Naive B cell (primary cell): Measurements from ENCODE around the gene RAP2B. TPM values are rescaled to one million over a fixed set of nuclear protein-coding genes. Genes with fewer than 3 reads are reported as not detected.

ENCODE experiments used
- ATAC-seq, 2 donors: fragments of 150-1000 bp; cut with Tn5 transposase; 2 replicates each; pipeline ENCODE4 v1.10.0; 2021; ENCODE audit warnings: low read depth in 2 of 2, mild to moderate bottlenecking in 2 of 2, moderate library complexity in 2 of 2
- DNase-seq: peaks from one replicate; pipeline ENCODE4 v3.0.0; 2022
- H3K27ac Mint-ChIP-seq, 6 donors: one replicate each; pipeline ENCODE4 v1.8.0; 2020 to 2022; ENCODE audit warnings: mild to moderate bottlenecking in 6 of 6, mixed read lengths in 6 of 6, moderate library complexity in 5 of 6, inconsistent platforms in 2 of 6
- H3K27me3 Mint-ChIP-seq, 3 donors: one replicate each; pipeline ENCODE4 v1.8.0; 2021 to 2022; ENCODE audit warnings: mixed read lengths in 3 of 3, mild to moderate bottlenecking in 1 of 3
- H3K36me3 Mint-ChIP-seq, 2 donors: one replicate each; pipeline ENCODE4 v1.8.0; 2020 to 2022; ENCODE audit warnings: mixed read lengths in 2 of 2, inconsistent platforms in 1 of 2, mild to moderate bottlenecking in 1 of 2
- H3K4me1 Mint-ChIP-seq, 3 donors: one replicate each; pipeline ENCODE4 v1.8.0; 2020 to 2022; ENCODE audit warnings: mixed read lengths in 3 of 3, inconsistent platforms in 1 of 3, mild to moderate bottlenecking in 1 of 3, moderate library complexity in 1 of 3
- H3K4me3 Mint-ChIP-seq, 8 donors: one replicate each; pipeline ENCODE4 v1.8.0; 2020 to 2022; ENCODE audit warnings: mild to moderate bottlenecking in 8 of 8, mixed read lengths in 8 of 8, moderate library complexity in 8 of 8, inconsistent platforms in 2 of 8
- H3K9me3 Mint-ChIP-seq, 7 donors: one replicate each; pipeline ENCODE4 v1.8.0; 2020 to 2022; ENCODE audit warnings: mixed read lengths in 7 of 7, mild to moderate bottlenecking in 5 of 7, inconsistent platforms in 2 of 7, moderate library complexity in 1 of 7
- polyA plus RNA-seq, 6 donors: library from polyadenylated mRNA; unstranded; fragments of 300-500 nt; fragmentation: Illumina TruSeq; gene quantifications; one replicate each; pipeline ENCODE4 v1.2.3, GENCODE V29; 2021; ENCODE audit warnings: low read depth in 6 of 6

Gene RAP2B
- polyA plus RNA-seq, 6 donors from 2014 or later = 5.4 to 9.3 (median 7.5) TPM

DNA sequence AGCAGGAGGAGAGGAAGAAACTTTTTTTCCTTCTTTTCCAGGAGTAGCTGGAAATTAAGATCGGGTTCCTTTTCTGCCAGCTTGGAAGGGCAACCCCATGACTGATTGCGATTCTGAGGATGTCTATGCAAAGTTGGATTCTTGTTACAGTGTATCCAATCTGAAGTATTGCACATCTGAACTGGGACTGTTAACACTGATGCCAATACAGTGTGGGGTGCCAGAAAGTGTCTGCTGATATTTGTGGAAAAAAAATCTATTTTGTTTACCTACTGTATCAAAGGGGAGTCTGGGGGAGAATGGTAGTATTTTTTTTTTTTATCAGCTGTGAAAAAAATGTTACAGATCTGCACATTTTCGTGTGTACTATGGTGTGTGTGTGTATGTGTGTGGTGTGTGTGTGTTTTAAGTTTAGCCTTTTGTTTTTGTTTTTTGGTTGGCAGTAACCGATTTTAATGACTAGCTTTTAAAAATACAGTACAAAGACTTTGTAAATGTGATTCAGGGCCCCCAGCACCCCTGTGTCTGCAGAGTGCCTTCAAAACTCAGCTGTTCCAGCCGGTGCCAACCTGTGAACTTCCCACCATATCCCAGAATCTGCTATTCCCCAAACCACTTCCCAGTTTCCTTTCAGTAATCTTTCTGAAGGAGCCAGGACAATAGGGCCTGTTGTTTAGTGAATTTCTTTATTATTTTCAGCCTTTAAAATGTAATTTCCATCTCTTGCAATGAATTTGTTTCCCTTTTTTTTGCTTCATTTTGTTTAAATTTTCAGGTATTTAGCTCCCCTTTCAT, 1.9 kb downstream of the RAP2B start:
- Mint-ChIP-seq H3K27me3 (no peaks in the 10 kb centered on the region), H3K27ac (peak overlapping the region in 3 of 6 donors; percentile 63 to 96 (median 87)), H3K4me1 (peaks cover 47 to 54% (median 52%) of the 10 kb centered on the region in 3 donors), H3K4me3 (peak overlapping the region; percentile 53 to 100 (median 96)), H3K36me3 (no peaks in the 10 kb centered on the region), H3K9me3 (no peaks in the 10 kb centered on the region)
- no peak for ATAC-seq
- no peak for DNase-seq

DNA sequence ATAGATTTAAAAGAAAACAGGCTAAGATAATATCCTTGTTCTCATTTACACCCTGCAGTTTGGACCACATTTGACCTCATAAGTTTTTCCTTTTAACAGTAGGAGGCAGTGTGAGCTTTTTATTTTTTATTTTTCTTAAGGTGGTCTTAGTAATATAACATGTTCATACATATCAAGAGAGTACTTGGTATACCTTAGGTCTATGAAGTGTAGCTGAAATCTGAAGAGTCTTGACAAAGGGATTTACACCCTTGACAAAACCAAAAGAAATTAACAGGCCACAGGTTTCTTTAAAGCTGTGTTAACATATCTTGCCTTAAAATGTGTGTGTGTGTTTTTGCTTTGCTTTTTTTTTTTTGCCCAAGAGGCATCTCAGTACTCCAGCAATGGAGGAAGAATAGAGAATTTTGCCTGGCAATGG, 3.2 kb downstream of the RAP2B start:
- DNase-seq (peak; percentile 25), ATAC-seq (no peak)
- H3K27me3 Mint-ChIP-seq = no peaks in the 10 kb centered on the region
- H3K4me1 Mint-ChIP-seq = peaks cover 44 to 52% (median 44%) of the 10 kb centered on the region in 3 donors
- H3K27ac Mint-ChIP-seq = no peak overlapping the region
- peak overlapping the region in 6 of 8 donors; percentile 23 to 100 (median 71) for H3K4me3 Mint-ChIP-seq
- no peaks in the 10 kb centered on the region for H3K36me3 Mint-ChIP-seq
- H3K9me3 Mint-ChIP-seq = no peaks in the 10 kb centered on the region

DNA sequence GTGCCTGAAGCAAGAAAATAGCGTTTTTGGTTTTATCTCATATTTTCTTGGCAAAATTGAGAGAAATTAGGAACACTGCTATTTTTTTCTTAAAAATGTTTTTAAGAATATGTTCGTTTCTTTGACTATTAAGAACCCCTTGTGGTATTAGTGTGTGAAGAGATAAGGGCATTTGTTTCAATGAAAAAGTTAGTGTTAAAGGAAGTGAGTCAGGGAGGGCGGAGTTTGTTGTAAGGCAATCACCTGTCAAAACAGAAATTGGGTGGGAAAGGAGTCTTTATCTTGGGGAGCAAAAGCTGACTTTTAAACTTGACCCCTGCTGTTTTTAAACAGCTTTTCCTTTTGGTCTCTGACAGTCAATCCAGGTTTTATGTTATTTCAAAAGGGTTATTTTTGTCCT, 4.2 kb downstream of the RAP2B start:
- no peak for ATAC-seq

DNA sequence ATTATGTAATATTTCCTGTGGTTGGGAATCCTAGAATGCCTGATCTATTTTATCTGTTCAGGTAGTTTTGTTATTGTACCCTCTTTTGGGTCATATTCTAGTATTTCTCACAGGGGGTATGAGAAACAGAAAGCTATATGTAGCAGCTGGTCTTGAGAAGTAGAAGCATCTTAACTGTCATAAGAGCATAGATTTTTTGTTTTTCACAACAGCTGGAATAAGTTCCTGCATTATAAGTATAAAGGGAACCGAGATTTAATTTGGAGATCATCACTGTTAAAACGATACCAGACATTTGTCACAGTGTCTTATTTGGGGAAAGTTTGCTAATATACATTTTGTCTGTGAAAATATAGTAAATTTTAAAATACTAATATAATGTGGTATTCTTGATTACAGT, 4.8 kb downstream of the RAP2B start:
- Mint-ChIP-seq H3K36me3 (no peaks in the 10 kb centered on the region), H3K27me3 (no peaks in the 10 kb centered on the region), H3K4me3 (peak overlapping the region in 1 of 8 donors; percentile 40), H3K9me3 (no peaks in the 10 kb centered on the region), H3K4me1 (peaks cover 41 to 49% (median 42%) of the 10 kb centered on the region in 3 donors), H3K27ac (peak overlapping the region in 1 of 6 donors; percentile 32)
- no peak for ATAC-seq
- DNase-seq = no peak

More for the DNA sequence above, 4.2 kb downstream of the RAP2B start:
- no peaks in the 10 kb centered on the region for H3K27me3 Mint-ChIP-seq
- no peaks in the 10 kb centered on the region for H3K9me3 Mint-ChIP-seq
- H3K4me1 Mint-ChIP-seq = peaks cover 41 to 49% (median 42%) of the 10 kb centered on the region in 3 donors
- peak overlapping the region in 2 of 8 donors; percentile 27 to 40 for H3K4me3 Mint-ChIP-seq
- no peak overlapping the region for H3K27ac Mint-ChIP-seq
- H3K36me3 Mint-ChIP-seq = no peaks in the 10 kb centered on the region
- no peak for DNase-seq

DNA sequence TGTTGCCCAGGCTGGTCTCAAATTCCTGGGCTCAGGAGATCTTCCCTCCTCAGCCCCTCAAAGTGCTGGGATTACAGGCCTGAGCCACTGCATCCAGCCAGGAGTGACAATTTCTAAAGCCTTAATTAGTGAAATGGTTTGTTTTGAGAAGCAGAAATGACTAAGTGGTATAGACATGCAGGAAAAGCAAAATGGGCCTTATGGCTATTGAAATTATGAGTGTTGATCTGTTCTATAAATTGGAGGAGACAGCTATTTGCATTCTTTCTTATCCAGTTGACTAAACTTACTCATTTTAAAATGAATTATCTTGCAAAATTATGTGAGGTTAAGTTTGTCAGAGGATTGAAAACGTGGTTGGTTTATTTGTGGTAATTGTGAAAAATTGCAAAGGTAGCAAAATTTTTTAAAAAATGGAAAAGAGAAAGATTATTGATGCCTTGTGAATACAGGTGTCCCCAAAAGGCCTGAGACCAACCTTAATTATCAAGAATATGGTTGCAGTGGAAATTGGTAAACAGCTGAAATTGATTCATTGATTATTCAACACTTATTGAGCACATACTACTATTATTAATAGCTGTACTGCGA, 7.9 kb downstream of the RAP2B start:
- ATAC-seq (no peak), DNase-seq (no peak)
- Mint-ChIP-seq H3K4me1 (peaks cover 19 to 24% (median 21%) of the 10 kb centered on the region in 3 donors), H3K27me3 (no peaks in the 10 kb centered on the region), H3K9me3 (no peaks in the 10 kb centered on the region), H3K4me3 (no peak overlapping the region), H3K27ac (no peak overlapping the region), H3K36me3 (no peaks in the 10 kb centered on the region)

DNA sequence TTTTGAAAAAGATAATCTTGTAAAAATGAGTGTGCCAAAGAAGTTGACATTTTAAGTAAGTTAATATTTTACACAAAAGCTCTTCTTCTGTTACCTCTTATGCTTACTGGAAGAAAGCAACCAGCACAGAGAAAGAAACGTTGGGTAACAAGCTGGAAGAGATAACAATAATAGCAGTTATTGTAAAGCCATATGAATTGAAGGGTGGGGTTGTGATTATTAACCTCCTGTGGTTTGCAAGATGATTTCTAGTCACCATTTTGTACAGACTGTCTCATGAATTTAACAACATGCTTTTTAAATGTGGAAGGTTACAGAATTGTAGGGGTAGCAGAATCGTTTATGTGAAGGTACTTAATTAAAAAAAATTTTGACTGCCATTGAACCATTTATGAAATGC, 9.2 kb downstream of the RAP2B start:
- Mint-ChIP-seq H3K4me1 (peaks cover 5 to 11% (median 8%) of the 10 kb centered on the region in 3 donors), H3K4me3 (no peak overlapping the region), H3K9me3 (no peaks in the 10 kb centered on the region), H3K36me3 (no peaks in the 10 kb centered on the region), H3K27ac (no peak overlapping the region), H3K27me3 (no peaks in the 10 kb centered on the region)
- DNase-seq (no peak), ATAC-seq (no peak)

DNA sequence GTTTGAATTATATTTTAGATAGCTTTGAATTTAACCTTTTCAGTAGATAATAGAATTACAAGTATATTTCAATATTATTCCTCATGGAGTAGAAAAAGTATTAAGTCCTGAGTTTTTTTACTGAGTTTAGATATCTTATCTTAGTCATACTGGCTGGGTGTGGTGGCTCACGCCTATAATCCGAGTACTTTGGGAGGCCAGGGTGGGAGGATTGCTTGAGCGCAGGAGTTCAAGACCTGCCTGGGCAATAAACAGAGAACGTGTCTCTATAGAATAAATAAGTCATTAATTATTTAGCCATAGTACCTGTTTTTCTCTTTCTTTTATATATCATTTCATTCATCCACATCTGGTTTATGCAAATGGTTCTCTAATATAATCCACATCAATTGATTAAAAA, 9.9 kb downstream of the RAP2B start:
- Mint-ChIP-seq H3K27me3 (no peaks in the 10 kb centered on the region), H3K4me3 (no peak overlapping the region), H3K36me3 (no peaks in the 10 kb centered on the region), H3K9me3 (no peaks in the 10 kb centered on the region), H3K4me1 (peaks cover 2 to 4% (median 2%) of the 10 kb centered on the region in 3 donors), H3K27ac (peak overlapping the region in 2 of 6 donors; percentile 9 to 19)
- DNase-seq (no peak), ATAC-seq (no peak)

DNA sequence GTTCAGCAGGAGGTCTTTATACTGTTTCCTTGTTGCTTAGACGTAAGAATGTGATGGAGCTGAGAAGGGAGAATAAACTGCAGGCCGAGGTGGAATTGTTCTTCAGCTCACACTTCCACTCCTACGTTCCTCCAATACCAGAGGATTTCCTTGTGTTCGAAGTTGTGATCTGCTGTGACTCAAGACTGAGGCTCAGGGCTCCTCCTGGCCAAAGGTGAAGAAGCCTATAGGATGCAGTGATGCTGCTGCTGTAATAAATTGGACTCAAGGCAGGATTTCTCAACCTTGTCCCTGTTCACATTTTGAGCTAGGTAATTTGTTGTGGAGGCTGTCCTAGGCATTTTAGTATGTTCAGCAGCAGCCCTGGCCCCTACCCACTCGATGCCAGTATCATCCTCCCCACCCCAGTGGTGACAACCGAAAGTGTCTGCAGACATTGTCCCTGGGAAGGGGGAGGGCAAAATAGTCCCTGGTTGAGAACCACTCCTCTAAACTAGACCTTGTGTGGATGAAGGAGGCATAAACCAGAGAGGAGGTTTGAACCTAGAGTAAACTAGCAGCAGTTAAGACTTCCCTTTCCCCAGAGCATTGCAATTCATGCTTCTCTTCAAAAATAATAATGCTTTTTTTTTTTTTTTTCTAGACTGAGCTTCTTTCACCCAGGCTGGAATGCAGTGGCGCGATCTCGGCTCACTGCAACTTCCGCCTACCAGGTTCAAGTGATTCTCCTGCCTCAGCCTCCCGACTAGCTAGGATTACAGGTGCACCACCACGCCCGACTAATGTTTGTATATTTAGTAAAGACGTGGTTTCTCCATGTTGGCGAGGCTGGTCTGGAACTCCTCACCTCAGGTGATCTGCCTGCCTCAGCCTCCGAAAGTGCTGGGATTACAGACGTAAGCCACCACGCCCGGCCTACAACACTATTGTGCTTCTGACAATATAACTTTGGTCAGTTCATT, 11.1 kb downstream of the RAP2B start:
- no peaks in the 10 kb centered on the region for H3K27me3 Mint-ChIP-seq
- H3K4me3 Mint-ChIP-seq = no peak overlapping the region
- no peaks in the 10 kb centered on the region for H3K36me3 Mint-ChIP-seq
- DNase-seq = no peak
- H3K27ac Mint-ChIP-seq = peak overlapping the region in 2 of 6 donors; percentile 56 to 66
- ATAC-seq = no peak
- no peaks in the 10 kb centered on the region for H3K9me3 Mint-ChIP-seq
- peaks cover 0 to 2% (median 0%) of the 10 kb centered on the region in 3 donors for H3K4me1 Mint-ChIP-seq

DNA sequence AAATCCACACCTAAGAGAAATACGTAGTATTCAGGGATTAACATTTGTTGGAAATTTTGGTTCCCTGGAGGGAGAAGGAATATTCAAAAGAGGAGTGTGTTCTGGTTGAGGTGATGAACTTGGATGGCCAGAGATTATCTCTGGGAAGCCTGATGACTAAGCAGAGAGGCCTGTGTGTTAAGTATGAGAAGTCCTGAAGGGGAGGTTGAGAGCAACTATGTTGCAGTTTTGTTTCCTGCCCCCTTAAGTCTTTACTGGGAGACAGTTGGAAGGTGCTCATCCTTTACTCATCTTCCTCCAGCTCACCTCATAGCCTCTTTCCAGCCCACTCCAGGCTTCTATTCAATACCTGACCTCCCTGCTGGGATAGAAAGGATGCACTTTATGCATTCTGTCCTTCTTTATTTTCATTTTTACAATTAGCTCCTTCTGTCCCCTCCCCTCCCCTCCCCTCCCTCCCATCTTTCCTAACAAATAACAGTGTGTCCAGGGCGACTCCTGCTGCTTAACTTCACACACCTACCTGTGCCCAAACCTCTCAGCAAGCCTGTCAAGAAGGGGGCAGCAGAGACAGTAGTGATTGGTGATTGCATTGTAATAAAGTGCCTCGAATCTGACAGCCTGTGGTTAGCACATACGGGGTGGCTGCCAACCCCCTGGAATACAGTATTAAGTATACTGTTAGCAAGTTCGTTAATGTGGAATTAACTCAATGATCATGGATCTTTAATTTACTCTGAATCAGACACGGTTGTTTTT, 11.9 kb downstream of the RAP2B start:
- no peak for ATAC-seq
- H3K4me3 Mint-ChIP-seq = no peak overlapping the region
- no peak overlapping the region for H3K27ac Mint-ChIP-seq
- peaks cover 0 to 2% (median 0%) of the 10 kb centered on the region in 3 donors for H3K4me1 Mint-ChIP-seq
- no peaks in the 10 kb centered on the region for H3K9me3 Mint-ChIP-seq
- H3K36me3 Mint-ChIP-seq = no peaks in the 10 kb centered on the region
- H3K27me3 Mint-ChIP-seq = no peaks in the 10 kb centered on the region
- DNase-seq = no peak

DNA sequence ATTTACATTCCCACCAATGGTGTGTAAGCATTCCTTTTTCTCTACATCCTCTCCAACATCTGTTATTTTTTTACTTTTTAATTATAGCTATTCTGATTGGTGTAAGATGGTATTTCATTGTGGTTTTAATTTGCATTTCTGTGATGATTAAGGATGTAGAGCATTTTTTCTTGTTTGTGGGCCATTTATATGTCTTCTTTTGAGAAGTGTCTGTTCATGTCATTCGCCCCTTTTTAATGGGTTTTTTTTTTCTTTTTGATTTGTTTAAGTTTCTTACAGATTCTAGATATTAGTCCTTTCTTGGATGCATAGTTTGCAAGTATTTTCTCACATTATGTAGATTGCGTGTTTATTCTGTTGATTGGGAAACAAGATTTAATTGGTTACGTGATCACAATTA, 14.2 kb downstream of the RAP2B start:
- peak overlapping the region in 2 of 6 donors; percentile 33 to 56 for H3K27ac Mint-ChIP-seq

DNA sequence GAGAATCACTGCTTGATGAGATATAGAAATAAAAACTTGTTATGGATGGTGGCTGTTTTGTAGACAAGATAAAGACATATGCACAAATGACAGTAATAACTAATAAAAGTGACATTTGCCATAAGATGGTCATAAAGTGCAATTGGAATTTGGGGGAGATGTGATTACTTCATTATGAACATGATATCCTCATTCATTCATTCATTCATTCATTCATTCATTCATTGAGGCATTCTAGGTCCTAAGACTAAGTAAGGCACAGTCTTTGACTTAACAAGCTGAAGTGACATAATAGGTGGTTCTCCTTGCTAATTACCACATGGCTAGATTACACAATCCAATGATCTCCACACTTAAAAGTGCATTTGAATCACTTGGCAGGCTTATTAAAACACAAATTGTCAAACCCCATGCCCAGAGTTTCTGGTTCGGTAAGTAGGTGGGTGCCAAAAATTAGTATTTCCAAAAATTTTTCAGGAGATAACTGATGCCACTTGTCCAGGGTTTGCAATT, 18.9 kb downstream of the RAP2B start:
- DNase-seq (no peak), ATAC-seq (no peak)
- Mint-ChIP-seq H3K36me3 (peaks cover 0 to 4% of the 10 kb centered on the region in 2 donors), H3K9me3 (peaks cover 0 to 1% (median 0%) of the 10 kb centered on the region in 7 donors), H3K4me3 (no peak overlapping the region), H3K27me3 (no peaks in the 10 kb centered on the region), H3K4me1 (peaks cover 2 to 10% (median 7%) of the 10 kb centered on the region in 3 donors), H3K27ac (no peak overlapping the region)

More for the DNA sequence above, 14.2 kb downstream of the RAP2B start:
- DNase-seq (no peak), ATAC-seq (no peak)
- Mint-ChIP-seq H3K4me1 (no peaks in the 10 kb centered on the region), H3K36me3 (peaks cover 0 to 4% of the 10 kb centered on the region in 2 donors), H3K4me3 (no peak overlapping the region), H3K27me3 (no peaks in the 10 kb centered on the region), H3K9me3 (no peaks in the 10 kb centered on the region)

DNA sequence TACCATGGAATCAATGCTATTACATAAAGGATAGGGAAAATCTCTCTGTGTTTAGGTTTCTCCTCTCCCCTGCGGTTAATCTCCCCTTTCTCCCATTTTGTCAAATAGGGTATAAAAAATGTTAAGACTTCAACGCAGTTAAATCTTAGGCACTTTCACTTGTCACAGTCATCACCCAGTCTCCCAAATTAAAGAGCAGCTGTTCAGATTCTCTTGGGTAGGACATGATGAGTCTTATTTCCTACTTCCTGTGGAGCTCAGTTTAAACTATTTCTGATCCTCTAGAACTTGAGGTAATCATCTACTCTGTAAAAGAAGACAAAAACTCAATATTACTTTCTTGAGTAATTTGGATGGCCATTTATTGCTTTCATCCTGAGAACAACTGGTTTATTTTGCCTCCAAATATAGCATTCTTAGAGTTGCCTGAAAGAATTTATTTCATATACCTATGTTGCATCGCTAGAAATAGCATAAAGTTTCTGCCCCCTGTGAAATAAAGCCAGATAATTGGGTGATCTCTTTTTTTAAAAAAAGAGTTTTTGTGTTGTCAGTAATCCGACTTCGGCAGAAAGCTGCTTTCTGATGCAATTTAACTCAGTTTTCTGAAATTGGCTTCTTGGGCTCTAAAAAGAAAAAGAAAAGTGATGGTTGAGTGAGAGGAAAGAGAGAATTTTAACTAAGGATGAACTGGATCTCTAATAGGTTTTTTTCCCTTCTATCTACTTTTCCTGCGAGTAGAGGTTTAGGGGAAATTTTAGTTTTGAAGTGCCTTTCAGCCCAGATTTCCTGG, 20.7 kb downstream of the RAP2B start:
- H3K36me3 Mint-ChIP-seq = peaks cover 0 to 4% of the 10 kb centered on the region in 2 donors
- peaks cover 3 to 10% (median 7%) of the 10 kb centered on the region in 3 donors for H3K4me1 Mint-ChIP-seq
- H3K27me3 Mint-ChIP-seq = no peaks in the 10 kb centered on the region
- peaks cover 0 to 1% (median 0%) of the 10 kb centered on the region in 7 donors for H3K9me3 Mint-ChIP-seq
- no peak for ATAC-seq
- no peak overlapping the region for H3K4me3 Mint-ChIP-seq
- no peak overlapping the region for H3K27ac Mint-ChIP-seq
- no peak for DNase-seq
